ENCODE measurements around the gene MYL1.

The MYL1 gene

DNA sequence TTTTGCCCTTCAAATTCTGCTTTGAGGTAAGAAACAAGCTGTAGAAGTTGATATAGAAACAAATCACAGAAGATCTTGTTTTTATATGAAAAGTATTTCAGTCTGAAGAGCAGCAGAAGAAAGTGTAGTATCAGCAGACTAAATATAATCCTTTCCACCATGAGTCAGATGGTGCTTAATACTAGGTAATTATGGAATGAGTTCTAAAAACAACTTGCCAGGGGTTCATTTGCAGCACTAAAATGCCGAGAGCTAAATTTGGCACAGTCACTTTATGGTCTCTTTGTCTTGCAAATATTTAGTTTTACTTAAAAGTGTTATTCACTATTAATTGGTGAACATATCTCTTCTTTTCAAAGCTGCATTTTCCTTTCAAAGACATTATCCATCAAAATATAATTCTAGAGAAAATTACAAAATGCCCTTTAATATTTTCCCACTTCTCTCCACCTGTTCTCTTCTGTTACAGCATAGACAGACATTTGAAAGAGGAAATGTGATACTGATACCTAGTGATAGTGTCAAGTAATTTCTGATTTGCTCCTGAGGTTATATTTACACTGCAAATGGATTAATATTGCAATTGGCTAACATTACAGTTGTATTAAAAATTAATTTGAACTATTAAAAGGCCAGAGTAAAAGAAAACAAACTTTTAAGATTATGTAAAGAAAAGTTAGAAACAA, 5.3 kb downstream of the MYL1 start:
- H3K36me3 ChIP-seq: no peaks in the 10 kb centered on the region
- DNase-seq: no peak
- TF ChIP-seq, protein P1, sequence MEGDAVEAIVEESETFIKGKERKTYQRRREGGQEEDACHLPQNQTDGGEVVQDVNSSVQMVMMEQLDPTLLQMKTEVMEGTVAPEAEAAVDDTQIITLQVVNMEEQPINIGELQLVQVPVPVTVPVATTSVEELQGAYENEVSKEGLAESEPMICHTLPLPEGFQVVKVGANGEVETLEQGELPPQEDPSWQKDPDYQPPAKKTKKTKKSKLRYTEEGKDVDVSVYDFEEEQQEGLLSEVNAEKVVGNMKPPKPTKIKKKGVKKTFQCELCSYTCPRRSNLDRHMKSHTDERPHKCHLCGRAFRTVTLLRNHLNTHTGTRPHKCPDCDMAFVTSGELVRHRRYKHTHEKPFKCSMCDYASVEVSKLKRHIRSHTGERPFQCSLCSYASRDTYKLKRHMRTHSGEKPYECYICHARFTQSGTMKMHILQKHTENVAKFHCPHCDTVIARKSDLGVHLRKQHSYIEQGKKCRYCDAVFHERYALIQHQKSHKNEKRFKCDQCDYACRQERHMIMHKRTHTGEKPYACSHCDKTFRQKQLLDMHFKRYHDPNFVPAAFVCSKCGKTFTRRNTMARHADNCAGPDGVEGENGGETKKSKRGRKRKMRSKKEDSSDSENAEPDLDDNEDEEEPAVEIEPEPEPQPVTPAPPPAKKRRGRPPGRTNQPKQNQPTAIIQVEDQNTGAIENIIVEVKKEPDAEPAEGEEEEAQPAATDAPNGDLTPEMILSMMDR (IDR thresholded peaks at IDR 0.05; ENCODE audit: low read depth, low read length): no peak
- H3K27me3 ChIP-seq: no peaks in the 10 kb centered on the region
- no peak overlapping the region for H3K4me3 ChIP-seq (ENCODE audit: low read depth, low read length)
- H3K4me1 ChIP-seq: no peaks in the 10 kb centered on the region
- H3K9me3 ChIP-seq: no peaks in the 10 kb centered on the region

DNA sequence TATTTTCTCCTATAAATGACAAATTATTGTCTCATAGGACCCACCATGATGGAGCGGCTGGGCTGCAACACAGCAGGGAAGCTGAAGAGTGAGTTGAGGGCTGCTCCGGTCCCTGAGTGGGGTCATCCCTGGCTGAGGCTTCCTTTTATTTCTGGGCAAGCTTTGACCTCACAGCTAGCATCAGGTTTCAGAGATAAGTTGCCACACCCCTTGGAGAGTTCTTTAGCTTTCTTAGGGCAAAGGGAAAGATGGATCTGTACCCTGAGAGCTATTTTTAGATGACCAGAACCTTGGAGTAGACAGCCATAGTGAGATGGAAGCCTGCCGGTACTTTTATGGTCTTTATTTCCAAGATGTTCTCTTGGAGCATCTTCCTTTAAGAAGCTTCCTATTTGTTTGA, 11.5 kb downstream of the MYL1 start:
- no peaks in the 10 kb centered on the region for H3K36me3 ChIP-seq
- H3K4me3 ChIP-seq (ENCODE audit: low read depth, low read length): no peak overlapping the region
- TF ChIP-seq, protein P1 (IDR thresholded peaks at IDR 0.05; ENCODE audit: low read depth, low read length): no peak
- 0 out of 2 replicates have a peak, but pooled peaks cover 5% of the 10 kb centered on the region for H3K27me3 ChIP-seq
- no peak for DNase-seq
- no peaks in the 10 kb centered on the region for H3K4me1 ChIP-seq
- H3K9me3 ChIP-seq: no peaks in the 10 kb centered on the region

DNA sequence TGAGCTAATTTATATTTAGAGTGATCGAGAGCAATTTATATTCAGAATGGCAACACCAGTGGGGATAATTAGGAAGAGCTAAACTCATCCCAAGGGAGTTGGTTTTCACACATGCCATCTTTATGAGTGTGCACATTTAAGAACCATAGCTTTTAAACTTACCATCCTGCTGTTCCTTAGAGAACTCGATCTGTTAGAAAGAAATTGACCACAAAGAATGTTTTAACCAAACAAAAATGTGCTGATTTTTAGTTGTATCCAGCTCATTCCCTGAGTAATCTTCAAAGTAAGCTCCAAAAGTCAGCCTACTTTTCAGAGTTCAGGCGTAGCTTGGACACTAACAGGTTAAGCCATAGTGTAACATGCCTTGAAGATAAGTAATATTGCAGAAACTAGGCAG, 12.6 kb downstream of the MYL1 start:
- Histone ChIP-seq H3K4me1 (no peaks in the 10 kb centered on the region), H3K27me3 (0 out of 2 replicates have a peak, but pooled peaks cover 5% of the 10 kb centered on the region), H3K36me3 (no peaks in the 10 kb centered on the region), H3K9me3 (no peaks in the 10 kb centered on the region), H3K4me3 (ENCODE audit: low read depth, low read length) (no peak overlapping the region)
- TF ChIP-seq, protein P1 (IDR thresholded peaks at IDR 0.05; ENCODE audit: low read depth, low read length): no peak
- no peak for DNase-seq

DNA sequence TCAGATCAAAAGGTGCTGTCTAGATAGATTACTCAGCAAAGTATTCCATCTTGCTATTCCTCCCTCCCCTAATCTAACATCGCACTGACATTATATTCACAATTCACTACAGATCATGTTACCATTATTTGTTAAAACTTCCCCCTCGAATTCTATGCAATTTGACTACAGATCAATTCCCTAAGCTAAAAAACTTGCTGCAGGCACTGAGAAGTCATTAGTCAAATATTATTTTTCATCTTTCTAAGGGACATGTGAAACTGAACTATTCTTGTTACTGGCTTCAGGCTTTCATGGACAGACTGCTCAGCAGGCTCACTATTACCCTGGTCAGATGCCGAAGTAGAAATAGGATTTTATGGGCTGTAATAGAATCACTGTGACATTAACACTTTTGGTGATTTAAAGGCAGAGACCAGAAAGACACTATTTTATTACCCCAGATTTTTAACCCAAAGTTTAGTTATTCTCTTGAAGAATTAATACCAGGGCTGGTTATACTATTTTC, 15.1 kb downstream of the MYL1 start:
- Histone ChIP-seq H3K27me3 (0 out of 2 replicates have a peak, but pooled peaks cover 5% of the 10 kb centered on the region), H3K36me3 (no peaks in the 10 kb centered on the region), H3K9me3 (no peaks in the 10 kb centered on the region), H3K4me1 (no peaks in the 10 kb centered on the region), H3K4me3 (ENCODE audit: low read depth, low read length) (no peak overlapping the region)
- TF ChIP-seq, protein P1 (IDR thresholded peaks at IDR 0.05; ENCODE audit: low read depth, low read length): no peak
- no peak for DNase-seq

DNA sequence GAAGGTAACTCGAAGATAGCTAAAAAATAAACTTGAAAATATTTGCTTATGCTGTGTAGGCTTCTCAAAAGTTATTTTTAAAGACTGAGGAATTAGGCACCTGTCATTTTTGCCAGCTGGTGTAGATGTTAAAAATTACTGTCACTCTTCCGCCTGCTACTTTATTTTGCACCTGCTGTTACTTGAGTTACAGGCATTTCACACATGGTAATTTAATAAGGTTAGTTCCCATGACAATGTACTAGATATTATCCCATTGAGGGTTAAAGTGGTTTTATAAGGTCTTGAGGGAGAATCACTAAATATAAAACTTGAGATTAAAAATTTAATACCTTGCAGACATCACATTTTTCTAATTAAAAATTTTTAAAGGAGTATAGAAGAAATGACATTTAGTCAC, 26.6 kb downstream of the MYL1 start:
- DNase-seq: no peak
- no peaks in the 10 kb centered on the region for H3K4me1 ChIP-seq
- TF ChIP-seq, protein P1 (IDR thresholded peaks at IDR 0.05; ENCODE audit: low read depth, low read length): no peak
- H3K4me3 ChIP-seq (ENCODE audit: low read depth, low read length): no peak overlapping the region
- no peaks in the 10 kb centered on the region for H3K36me3 ChIP-seq
- H3K9me3 ChIP-seq: no peaks in the 10 kb centered on the region
- H3K27me3 ChIP-seq: peaks cover 2% of the 10 kb centered on the region; the same call in 1 of the 2 replicates

DNA sequence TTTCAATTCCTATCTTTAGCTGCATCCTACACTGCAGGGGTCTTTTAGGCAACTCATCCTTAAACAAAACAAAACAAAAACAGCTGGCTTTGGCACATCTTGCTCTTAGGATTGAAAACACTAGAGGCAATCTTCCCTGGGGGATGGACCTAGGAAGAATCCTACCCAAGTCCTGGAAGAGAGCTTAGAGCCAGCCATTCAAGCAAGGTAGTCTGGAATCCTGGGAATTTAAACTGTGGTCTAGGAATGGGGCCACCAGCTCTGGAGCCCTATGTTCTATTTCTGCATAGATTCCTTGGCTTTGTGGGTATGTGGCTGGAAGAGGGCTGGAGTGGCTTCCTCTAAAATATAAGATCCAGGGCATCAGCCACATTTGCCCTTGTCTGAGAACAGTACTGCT, 27.7 kb downstream of the MYL1 start:
- no peaks in the 10 kb centered on the region for H3K36me3 ChIP-seq
- H3K27me3 ChIP-seq: peaks cover 2% of the 10 kb centered on the region; the same call in 1 of the 2 replicates
- DNase-seq: no peak
- H3K4me1 ChIP-seq: no peaks in the 10 kb centered on the region
- TF ChIP-seq, protein P1 (IDR thresholded peaks at IDR 0.05; ENCODE audit: low read depth, low read length): no peak
- H3K4me3 ChIP-seq (ENCODE audit: low read depth, low read length): no peak overlapping the region
- no peaks in the 10 kb centered on the region for H3K9me3 ChIP-seq
